ENCODE data around the gene ST3GAL2. TPM values are rescaled to one million over a fixed set of nuclear protein-coding genes. Genes with fewer than 3 reads are reported as not detected.

ST3GAL2 gene
- polyA plus RNA-seq, 2 of the 4 experiments (the other 2 are of a cell fraction) = 11.1 to 16.3 TPM

DNA sequence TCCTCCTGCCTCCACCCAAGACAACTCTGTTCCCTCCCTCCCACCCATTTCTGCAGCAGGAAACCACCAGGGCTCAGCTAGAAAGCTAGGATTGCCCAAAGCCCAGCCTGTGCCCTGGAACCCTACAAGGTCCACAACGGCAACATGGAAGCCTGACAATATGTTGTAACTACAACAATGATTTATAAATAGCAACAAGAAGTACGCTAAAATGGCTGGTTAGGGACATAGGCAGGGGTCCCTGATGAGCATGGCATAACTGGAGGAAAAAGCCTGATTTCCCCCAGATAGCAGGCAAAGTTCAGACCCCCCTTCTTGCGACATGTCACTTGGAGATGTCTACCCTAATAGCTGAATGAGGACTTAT is 6.6 kb downstream of the ST3GAL2 start:
- TF ChIP-seq SMC3 (IDR thresholded peaks at IDR 0.05) (no peak), POLR2A (IDR thresholded peaks at IDR 0.05; ENCODE audit: low read length) (no peak), ZFP36 (IDR thresholded peaks at IDR 0.05; ENCODE audit: borderline replicate concordance, partially characterized antibody) (no peak), PHF8 (IDR thresholded peaks at IDR 0.05; ENCODE audit: borderline replicate concordance, low read depth) (no peak), MAFK (IDR thresholded peaks at IDR 0.05; ENCODE audit: partially characterized antibody) (no peak), ESRRA (IDR thresholded peaks at IDR 0.05; ENCODE audit: borderline replicate concordance, low read length) (no peak), MAZ (IDR thresholded peaks at IDR 0.05; ENCODE audit: borderline replicate concordance, low read depth, low read length) (no peak)
- TF ChIP-seq, protein P1, sequence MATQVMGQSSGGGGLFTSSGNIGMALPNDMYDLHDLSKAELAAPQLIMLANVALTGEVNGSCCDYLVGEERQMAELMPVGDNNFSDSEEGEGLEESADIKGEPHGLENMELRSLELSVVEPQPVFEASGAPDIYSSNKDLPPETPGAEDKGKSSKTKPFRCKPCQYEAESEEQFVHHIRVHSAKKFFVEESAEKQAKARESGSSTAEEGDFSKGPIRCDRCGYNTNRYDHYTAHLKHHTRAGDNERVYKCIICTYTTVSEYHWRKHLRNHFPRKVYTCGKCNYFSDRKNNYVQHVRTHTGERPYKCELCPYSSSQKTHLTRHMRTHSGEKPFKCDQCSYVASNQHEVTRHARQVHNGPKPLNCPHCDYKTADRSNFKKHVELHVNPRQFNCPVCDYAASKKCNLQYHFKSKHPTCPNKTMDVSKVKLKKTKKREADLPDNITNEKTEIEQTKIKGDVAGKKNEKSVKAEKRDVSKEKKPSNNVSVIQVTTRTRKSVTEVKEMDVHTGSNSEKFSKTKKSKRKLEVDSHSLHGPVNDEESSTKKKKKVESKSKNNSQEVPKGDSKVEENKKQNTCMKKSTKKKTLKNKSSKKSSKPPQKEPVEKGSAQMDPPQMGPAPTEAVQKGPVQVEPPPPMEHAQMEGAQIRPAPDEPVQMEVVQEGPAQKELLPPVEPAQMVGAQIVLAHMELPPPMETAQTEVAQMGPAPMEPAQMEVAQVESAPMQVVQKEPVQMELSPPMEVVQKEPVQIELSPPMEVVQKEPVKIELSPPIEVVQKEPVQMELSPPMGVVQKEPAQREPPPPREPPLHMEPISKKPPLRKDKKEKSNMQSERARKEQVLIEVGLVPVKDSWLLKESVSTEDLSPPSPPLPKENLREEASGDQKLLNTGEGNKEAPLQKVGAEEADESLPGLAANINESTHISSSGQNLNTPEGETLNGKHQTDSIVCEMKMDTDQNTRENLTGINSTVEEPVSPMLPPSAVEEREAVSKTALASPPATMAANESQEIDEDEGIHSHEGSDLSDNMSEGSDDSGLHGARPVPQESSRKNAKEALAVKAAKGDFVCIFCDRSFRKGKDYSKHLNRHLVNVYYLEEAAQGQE (IDR thresholded peaks at IDR 0.05) = no peak
- ATAC-seq (no peak), DNase-seq (ENCODE audit: low read depth in 1 of 2, low spot score in 1 of 2) (no peak), FAIRE-seq (no peak)
- ChIA-PET CTCF (interaction anchor here (0.8 to 2.3 kb wide), 6 partner anchors 18 to 62 kb away, joined by 3 to 7 read pairs (median 3); no protein-coding TSS in a partner anchor), POLR2A (interaction anchor here (1.0 to 3.0 kb wide), 2 partner anchors 21 to 51 kb away, joined by 5 to 8 read pairs; no protein-coding TSS in a partner anchor)
- peak overlapping the region; percentile 43; the same call in 2 of the 3 replicates for H3K4me2 ChIP-seq
- peaks cover 87% of the 10 kb centered on the region for H3K4me1 ChIP-seq
- H3K4me3 ChIP-seq = no peak overlapping the region
- WGBS (ENCODE audit: missing lambda C conversion rate) = 62% methylated on average over 3 of the region's 3 CpGs
- no peaks in the 10 kb centered on the region for H3K9me3 ChIP-seq
- H3K27ac ChIP-seq = peak overlapping the region in 1 of 2 experiments; percentile 72; a peak in 3 of 6 replicates

DNA sequence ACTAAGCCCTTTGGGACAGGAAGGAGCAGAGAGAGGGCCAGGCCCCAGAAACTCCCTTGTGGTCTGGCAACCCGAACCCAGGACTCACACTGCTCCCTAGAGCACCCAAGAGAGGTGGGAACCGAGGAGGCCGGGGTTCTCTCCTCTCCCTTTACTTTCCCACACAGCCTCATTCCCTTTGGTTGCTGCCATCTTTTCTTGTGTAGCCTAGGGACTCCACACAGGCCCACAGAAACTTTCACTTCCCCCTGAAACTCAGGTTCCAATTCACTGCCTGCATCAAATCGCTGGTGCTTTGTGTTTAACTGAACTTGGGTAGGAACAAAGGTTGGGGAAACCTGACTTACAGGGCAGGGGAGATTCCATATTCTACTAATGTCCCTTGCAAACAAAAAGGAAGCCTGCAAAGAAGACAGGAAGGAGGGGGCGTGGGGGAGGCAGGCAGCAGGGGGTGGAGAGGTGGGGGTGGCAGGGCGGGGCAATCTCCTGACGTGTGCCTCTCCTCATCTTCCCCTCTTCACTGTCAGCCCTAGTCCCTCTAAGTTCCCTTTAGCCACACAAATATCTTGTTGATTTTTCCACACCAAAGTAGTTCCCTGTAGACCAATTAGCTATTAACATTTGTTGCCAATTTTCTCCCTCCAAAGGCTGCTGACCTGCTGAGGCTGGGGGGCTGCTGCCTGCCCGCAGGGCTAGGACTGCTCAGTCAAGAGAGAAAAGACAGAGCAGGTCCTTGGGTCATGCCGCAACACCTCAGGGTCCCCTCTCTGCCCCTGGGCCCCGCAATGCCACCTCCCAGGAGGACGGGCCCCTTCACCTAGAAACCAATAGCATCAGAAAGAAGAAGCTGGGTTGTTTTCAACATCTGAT is 8.0 kb downstream of the ST3GAL2 start:
- no peak for ATAC-seq
- POLR2A ChIA-PET = interaction anchor here (1.0 to 3.0 kb wide), 2 partner anchors 23 to 50 kb away, joined by 5 to 8 read pairs; no protein-coding TSS in a partner anchor
- no peak overlapping the region for H3K4me3 ChIP-seq
- H3K4me1 ChIP-seq = peaks cover 80% of the 10 kb centered on the region
- 67% methylated on average over 11 of the region's 11 CpGs for WGBS (ENCODE audit: missing lambda C conversion rate)
- TF ChIP-seq MAZ (IDR thresholded peaks at IDR 0.05; ENCODE audit: borderline replicate concordance, low read depth, low read length) = no peak
- no peak for TF ChIP-seq RAD21 (conservative IDR thresholded peaks at IDR 0.05 in 1 of 2, IDR thresholded peaks at IDR 0.05 in 1 of 2)
- TF ChIP-seq JUNB (IDR thresholded peaks at IDR 0.05) = no peak
- TF ChIP-seq ZNF302 (CRISPR knock-in tag; IDR thresholded peaks at IDR 0.05) = no peak
- no peak for TF ChIP-seq HDAC2 (IDR thresholded peaks at IDR 0.05)
- TF ChIP-seq TFCP2L1 (CRISPR knock-in tag; IDR thresholded peaks at IDR 0.05) = no peak
- TF ChIP-seq HMGXB4 (CRISPR knock-in tag; IDR thresholded peaks at IDR 0.05; ENCODE audit: borderline replicate concordance) = no peak
- TF ChIP-seq RCOR1 (IDR thresholded peaks at IDR 0.05; ENCODE audit: low read depth, low read length) = no peak
- no peak for TF ChIP-seq HOXB13 (CRISPR knock-in tag; IDR thresholded peaks at IDR 0.05; ENCODE audit: low read depth)
- TF ChIP-seq RFX5 (IDR thresholded peaks at IDR 0.05) = no peak
- no peak for TF ChIP-seq KDM5A (IDR thresholded peaks at IDR 0.05)
- TF ChIP-seq ESRRA (IDR thresholded peaks at IDR 0.05; ENCODE audit: borderline replicate concordance, low read length) = no peak
- no peak for TF ChIP-seq CHD4 (IDR thresholded peaks at IDR 0.05; ENCODE audit: borderline replicate concordance)
- TF ChIP-seq, protein P2, sequence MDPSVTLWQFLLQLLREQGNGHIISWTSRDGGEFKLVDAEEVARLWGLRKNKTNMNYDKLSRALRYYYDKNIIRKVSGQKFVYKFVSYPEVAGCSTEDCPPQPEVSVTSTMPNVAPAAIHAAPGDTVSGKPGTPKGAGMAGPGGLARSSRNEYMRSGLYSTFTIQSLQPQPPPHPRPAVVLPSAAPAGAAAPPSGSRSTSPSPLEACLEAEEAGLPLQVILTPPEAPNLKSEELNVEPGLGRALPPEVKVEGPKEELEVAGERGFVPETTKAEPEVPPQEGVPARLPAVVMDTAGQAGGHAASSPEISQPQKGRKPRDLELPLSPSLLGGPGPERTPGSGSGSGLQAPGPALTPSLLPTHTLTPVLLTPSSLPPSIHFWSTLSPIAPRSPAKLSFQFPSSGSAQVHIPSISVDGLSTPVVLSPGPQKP (IDR thresholded peaks at IDR 0.05; ENCODE audit: low read depth, low read length) = no peak
- TF ChIP-seq ATOH8 (CRISPR knock-in tag; IDR thresholded peaks at IDR 0.05; ENCODE audit: low read depth) = no peak
- peak overlapping the region; percentile 81 for H3K4me2 ChIP-seq
- CTCF ChIA-PET = interaction anchor here (0.7 to 1.0 kb wide), 2 partner anchors 39 to 60 kb away, joined by 3 read pairs; no protein-coding TSS in a partner anchor
- peak overlapping the region; percentile 93 to 95 for H3K27ac ChIP-seq
- DNase-seq (ENCODE audit: low read depth in 1 of 2, low spot score in 1 of 2) = no peak
- no peaks in the 10 kb centered on the region for H3K9me3 ChIP-seq
- no peak for FAIRE-seq
